HG03159 (cell line): ENCODE measurements around the gene SDR42E2.
"Not testable (repeated sequence)": the region's sequence is repeated elsewhere in the genome, so short reads cannot be mapped to it uniquely, and the experiment has no call there.

Experiments
- ATAC-seq: cut with Tn5 transposase; IDR thresholded peaks from one replicate; pipeline ENCODE4 v1.9.1; 2021; ENCODE audit warnings: mild to moderate bottlenecking, moderate library complexity; ENCODE audit not compliant: unreplicated experiment

Gene SDR42E2

DNA sequence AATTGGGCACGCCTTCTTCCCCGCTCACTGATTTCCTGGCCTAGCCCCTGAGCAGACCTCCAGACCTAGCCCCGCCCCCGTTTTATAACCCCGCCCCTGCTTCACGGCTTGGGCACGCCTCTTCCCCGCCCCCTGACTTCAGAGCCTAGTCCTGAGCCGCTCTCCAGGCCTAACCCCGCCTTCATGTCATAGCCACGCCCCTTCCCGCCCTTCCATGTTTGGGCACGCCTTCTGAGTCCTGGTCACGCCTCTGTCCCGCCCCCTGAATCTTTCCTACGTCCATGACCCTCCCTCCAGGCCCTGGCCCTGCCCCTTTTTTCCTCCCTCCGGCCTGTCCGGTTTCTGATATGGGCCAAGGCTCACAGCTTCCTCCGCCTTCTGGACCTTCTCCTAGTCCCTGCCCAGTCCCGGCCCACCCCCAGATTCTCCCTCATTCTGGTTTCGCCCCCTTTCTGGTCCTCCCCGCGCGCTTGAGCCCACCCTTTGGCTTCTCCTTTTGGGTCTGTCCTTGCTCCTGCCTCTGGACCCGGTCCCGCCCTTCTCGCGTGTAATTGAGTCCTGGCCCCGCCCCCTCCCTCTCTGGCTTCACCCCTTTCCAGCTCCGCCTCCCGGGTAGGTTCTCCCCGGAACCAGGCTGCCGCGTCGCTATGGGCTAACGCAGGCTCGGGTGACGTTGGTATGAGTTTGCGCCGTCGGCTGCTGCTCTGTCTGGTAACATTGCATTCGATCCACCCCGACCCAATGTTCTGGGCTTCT is 28.6 kb downstream of the SDR42E2 start:
- ATAC-seq = peak; percentile 44

DNA sequence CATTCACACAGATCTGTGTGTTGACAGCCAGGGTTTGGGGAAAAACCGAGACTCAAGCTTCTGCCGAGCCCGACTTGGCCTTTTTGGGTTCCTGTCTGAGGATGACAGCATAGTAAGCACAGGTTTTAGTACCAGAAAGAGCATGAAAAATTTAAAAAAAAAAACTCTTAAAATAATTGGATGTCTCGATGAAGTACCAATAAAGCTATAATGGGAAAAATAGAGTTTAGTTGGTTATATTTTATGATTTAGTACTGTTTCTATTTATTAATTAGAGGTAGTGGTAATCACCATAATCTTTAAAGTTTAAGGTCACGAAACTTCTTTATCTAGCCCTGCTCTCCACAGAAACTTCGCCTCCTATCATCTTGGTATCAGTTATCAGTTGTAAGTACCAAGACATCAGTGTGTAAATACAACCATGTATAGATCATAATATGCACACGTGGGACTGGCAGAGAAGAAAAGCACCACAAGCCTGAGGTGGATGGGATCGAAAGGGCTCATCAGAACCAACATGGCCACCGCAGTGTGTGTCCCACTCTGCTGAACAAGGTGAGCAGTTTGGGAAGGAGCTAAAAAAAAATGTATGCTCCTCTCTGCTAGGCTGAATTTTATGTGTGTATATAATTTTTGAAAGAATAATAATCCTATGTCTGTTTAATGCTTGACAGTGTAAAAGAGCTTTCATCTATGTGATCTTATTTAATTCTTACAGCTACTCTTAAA is 29.4 kb downstream of the SDR42E2 start:
- ATAC-seq = no peak

DNA sequence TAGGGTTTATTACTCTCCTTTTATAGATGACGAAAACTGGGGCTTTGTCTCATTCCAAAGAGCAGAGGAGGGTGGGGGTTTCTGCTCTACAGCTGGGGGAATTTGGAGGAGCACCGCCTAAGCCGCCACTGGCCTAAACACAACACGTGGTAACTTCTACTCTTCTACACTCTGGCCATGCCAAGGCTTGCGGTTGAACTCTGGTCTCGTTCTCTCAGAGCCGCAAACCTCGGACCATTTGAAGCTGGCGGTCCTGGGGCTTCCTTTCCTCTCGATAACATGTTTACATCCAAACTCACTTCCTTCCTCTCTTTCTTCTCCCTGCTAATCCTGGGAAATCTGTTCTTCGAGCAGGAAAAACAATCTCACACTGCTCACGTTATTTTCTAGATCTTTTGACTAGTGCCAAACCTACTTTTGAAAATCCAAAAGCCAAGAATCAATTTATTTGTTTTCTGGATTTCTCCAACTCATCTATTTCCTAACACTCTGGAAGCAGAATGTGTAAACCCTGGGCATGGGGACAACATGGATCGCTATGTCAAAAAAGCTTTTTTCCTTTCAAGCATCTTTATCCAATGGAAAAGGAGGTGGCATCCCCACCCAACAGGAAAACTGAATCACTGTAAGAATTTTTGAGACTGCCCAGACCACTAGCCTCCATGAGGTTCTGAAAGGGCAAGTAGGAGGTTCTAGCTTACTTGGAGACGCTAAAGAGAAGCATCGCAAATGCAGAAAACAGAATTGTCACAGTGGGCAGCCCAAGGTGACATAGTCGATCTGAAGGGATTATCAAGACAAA is 30.2 kb downstream of the SDR42E2 start:
- peak; percentile 23 for ATAC-seq

DNA sequence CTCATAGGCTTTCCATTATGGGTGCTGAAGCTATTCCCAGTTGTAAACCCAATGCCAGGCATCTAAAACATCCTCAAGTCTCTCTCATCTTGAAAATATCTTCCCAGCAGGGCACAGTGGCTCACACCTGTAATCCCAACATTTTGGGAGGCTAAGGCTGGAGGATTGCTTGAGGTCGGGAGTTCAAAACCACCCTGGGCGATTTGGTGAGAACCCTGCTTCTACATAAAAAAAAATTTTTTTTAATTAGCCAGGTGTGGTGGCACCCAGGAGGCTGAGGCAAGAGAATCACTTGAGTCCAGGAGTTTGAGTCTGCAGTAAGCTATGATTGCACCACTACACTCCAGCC is 30.7 kb downstream of the SDR42E2 start:
- no peak for ATAC-seq

- no peak for ATAC-seq
Observed at GRCh38 chr16:22194707-22195444, 32.6 kb downstream of the SDR42E2 start.

DNA sequence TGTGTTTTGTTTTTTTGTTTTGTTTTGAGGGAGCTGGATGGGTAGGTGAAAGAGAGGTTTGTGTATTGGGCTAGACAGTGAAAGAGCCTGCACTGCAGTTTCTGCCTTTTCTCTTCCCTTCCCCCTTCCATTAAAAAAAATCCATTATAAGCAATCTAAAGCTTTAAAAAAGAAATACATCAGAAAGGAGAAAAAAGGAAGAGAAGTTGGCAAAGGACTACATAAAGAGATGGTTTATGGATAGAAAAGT is 33.1 kb downstream of the SDR42E2 start:
- ATAC-seq = no peak

DNA sequence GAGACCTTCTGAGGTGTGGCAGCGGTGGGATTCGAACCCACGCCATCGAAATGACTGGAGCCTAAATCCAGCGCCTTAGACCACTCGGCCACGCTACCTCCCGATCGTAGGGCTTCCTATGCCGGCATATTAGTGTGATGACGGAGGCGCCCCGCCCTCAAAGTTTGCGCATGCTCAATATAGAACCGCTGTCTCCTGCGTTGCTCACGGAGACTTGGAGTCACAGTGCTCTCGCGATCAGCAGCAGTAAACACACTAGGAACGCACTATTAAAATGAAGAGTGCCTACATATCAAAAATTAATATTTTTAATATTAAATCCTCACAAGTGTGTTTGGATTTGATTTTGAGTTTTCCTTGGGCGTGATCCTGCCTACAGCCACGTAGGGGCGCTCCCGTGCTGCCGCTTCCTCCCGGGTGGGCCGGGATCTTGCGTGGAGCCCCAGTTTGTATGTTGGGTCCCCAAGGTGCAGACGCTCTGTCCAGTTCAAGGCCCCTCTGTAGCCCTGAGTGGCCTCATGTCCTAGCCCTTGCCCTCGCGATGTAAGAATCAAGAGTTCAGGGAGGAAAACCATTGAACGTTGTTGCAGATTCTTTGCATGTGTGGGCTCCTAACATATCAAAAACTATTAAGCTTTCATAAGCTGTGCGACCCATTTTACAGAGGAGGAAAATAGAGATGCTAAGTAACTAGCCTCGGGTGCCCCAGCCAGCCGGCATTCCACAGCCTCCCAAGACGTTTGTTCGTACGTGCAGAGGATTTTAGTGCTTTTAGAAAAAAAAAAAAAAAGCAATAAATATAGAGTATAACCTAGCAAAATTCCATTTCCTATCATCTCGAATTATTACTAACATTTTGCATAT is 33.6 kb downstream of the SDR42E2 start:
- ATAC-seq = no peak

GRCh38 chr16:22196559-22197168 is 34.4 kb downstream of the SDR42E2 start:
- ATAC-seq = not testable (repeated sequence)

GRCh38 chr16:22198547-22199293 is 36.4 kb downstream of the SDR42E2 start:
- ATAC-seq = no peak

- no peak for ATAC-seq
Observed at GRCh38 chr16:22202261-22202637, 39.9 kb downstream of the SDR42E2 start.

DNA sequence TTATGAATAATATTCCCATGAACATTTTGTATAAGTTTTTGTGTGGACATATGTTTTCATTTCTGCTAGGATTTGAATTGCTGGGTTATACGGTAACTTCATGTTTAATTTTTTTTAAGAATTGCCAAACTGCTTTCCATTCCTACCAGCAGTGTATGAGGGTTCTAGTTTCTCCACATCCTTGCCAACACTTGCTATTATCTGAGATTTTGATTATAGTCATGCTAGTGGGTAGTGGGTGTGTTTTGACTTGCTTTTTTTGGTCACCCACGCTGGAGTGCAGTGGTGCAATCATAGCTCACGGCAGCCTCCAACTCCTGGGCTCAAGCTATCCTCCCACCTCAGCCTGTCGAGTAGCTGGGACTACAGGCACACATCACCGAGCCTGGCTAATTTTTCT is 40.8 kb downstream of the SDR42E2 start:
- no peak for ATAC-seq

DNA sequence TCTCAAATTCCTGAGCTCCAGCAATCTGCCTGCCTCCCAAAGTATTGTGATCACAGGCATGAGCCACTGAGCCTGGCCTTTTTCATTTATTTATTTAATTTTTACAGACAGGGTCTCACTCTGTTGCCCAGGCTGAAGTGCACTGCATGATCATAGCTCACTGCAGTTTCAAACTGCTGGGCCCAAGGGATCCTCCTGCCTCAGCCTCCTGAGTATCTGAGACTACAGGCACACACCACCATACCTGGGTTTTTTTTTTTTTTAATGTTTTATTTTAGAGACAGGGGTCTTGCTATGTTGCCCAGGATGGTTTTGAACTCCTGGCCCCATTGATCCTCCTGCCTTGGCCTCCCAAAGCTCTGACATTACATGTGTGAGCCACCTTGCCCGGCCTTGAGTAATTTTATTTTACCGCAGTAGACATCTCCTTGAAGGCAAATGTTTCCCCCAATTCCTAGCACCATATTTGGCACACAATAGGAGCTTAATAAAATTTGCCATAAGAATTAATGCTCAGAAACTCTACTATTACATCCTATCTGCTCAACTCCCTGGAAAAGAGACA is 41.9 kb downstream of the SDR42E2 start:
- ATAC-seq = no peak

DNA sequence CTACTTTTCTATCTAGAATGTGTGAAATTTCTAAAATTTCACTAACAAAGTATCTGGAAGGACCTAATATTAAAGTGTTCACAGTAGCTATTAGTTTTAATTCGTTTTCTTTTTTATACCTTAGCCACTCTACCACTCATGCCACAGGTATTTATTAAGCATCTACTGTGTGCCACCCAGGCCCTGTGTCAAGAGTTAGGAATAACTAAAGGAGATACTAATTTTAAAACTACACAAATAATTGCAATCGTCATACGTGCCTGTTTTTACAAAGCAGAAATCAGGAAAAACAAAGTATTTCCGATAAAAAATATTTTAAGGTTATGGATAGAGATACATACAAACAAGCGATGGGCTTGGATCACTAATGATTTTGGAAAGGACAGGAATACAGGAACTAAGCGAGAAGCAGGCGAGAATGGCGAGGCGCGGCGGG is 43.3 kb downstream of the SDR42E2 start:
- ATAC-seq = no peak

GRCh38 chr16:22206013-22206841 is 43.9 kb downstream of the SDR42E2 start, which contains the start of gene EEF2K:
EEF2K (plus strand) TSS chr16:22206278; CDS start chr16:22225730, 19,452 bp downstream.
- ATAC-seq = peak; percentile 75

- peak; percentile 35 for ATAC-seq
Observed at GRCh38 chr16:22206842-22207714, 44.8 kb downstream of the SDR42E2 start.

GRCh38 chr16:22207715-22208360 is 45.5 kb downstream of the SDR42E2 start:
- no peak for ATAC-seq
